Suprapubic skin (tissue), 3 donors: ENCODE data around the gene CYTH1.

Experiments used
- POLR2A ChIP-seq, 2 donors: fragments of 450-650 bp; IDR thresholded peaks; one replicate each; pipeline ENCODE4 v1.6.1; 2017; ENCODE audit warnings: antibody characterized with exemption in 2 of 2, mild to moderate bottlenecking in 2 of 2, moderate library complexity in 2 of 2
- TF ChIP-seq, protein P1 (sequence below), 2 donors: fragments of 200-600 bp in 1 of 2; fragments of 450-650 bp in 1 of 2; sonication (generic) in 1 of 2; IDR thresholded peaks; one replicate each; pipeline ENCODE4 v1.5.1; 2016 to 2019; ENCODE audit warnings: antibody characterized with exemption in 2 of 2, mild to moderate bottlenecking in 1 of 2, moderate library complexity in 1 of 2

DNA sequence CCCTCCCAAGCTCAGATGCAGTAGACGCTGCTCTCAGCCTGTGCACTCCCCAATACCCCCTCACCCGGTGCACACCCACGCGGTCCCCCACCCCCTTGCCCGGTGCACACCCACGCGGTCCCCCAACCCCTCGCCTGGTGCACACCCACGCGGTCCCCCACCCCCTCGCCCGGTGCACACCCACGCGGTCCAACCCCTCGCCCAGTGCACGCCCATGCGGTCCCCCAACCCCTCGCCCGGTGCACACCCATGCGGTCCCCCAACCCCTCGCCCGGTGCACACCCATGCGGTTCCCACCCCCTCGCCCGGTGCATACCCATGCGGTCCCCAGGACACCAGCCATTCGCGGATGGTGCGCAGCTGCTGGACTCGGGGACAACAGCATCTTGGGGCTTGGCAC, 19.9 kb upstream of the CYTH1 start:
- TF ChIP-seq, protein P1, sequence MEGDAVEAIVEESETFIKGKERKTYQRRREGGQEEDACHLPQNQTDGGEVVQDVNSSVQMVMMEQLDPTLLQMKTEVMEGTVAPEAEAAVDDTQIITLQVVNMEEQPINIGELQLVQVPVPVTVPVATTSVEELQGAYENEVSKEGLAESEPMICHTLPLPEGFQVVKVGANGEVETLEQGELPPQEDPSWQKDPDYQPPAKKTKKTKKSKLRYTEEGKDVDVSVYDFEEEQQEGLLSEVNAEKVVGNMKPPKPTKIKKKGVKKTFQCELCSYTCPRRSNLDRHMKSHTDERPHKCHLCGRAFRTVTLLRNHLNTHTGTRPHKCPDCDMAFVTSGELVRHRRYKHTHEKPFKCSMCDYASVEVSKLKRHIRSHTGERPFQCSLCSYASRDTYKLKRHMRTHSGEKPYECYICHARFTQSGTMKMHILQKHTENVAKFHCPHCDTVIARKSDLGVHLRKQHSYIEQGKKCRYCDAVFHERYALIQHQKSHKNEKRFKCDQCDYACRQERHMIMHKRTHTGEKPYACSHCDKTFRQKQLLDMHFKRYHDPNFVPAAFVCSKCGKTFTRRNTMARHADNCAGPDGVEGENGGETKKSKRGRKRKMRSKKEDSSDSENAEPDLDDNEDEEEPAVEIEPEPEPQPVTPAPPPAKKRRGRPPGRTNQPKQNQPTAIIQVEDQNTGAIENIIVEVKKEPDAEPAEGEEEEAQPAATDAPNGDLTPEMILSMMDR (IDR thresholded peaks at IDR 0.05) = no peak
- TF ChIP-seq POLR2A (IDR thresholded peaks at IDR 0.05) = no peak
